ENCODE measurements around the gene OTP.

GRCh38 chr5:77586101-77586500, 52.4 kb downstream of the OTP start:
- TF ChIP-seq POLR2AphosphoS5 (IDR thresholded peaks at IDR 0.05) (no peak), POLR2A (IDR thresholded peaks at IDR 0.05) (no peak)

Measured in suprapubic skin (tissue), 4 donors.